Measurements from ENCODE around the gene PROB1.
A peak's percentile ranks its signal among the peaks of the same experiment; 100 is the strongest.
"Not testable (repeated sequence)": the region's sequence is repeated elsewhere in the genome, so short reads cannot be mapped to it uniquely, and the experiment has no call there.

The PROB1 gene

GRCh38 chr5:139377226-139377625, 17.7 kb downstream of the PROB1 start:
- DNase-seq = no peak

- no peak for DNase-seq
Measured at GRCh38 chr5:139376364-139376763, 18.5 kb downstream of the PROB1 start.

DNA sequence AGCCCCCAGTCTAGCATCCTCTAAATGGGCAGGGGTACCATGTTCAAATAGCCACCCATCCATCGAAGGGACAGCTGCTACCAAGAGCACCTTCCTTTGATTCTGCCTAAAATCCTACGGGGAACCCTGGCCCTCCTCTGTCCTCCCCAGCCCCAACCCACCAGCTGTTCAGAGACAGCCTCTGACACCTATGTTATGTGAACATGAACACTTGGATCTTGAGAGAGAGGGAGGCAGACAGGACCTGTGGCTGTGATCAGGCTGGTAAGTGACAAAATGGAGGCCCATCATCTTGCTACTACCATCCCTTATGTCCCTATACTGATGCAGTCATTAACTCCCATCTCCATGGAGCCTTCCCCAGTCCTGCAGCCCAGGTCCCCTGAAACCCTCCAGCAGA, 20.0 kb downstream of the PROB1 start:
- DNase-seq = no peak

DNA sequence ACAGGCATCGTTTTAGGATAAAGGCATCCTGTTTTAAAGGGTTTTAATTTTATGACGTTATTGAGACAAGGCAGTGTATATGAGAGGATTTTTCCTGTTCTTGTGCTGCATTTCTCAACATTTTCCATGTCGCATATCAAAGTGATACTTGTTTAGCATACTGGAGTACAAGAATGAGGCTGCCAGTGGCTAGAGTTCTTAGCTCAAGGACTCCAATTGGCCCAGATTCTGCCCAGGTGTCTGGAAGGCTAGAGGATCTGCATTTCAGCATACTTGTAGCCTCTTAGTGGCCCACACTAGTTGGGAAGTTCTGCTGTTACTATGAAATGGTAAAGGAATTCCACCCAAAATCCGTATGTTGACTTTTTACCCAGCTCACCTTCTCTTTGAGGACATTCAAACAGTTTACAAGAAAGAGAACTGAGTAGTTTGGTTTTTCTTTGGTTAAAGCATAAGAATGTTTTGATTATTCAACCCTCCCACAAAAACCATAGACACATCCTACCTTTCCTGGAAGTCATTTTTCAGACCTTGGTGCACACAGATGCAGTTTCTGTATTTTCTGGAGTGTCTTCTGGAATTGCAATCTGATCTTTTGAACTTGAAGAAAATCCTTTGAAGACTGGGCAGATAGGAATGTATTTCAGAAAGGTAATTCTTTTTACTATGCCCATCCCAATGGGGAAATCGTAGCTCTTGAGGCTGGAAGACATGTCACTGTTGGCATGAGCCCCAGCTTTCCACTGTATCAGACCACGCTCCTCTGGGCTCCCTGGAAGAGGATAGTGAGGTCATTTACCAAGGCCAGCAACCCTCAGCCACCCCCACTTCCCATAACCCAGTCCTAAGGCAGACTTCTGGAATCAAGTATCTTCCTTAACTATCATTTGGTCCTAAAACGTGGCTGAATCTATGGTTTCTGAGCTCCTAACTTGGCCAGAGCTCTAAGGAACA, 23.1 kb downstream of the PROB1 start:
- no peak for DNase-seq

- no peak for DNase-seq
Measured at GRCh38 chr5:139369181-139369580, 25.7 kb downstream of the PROB1 start.

DNA sequence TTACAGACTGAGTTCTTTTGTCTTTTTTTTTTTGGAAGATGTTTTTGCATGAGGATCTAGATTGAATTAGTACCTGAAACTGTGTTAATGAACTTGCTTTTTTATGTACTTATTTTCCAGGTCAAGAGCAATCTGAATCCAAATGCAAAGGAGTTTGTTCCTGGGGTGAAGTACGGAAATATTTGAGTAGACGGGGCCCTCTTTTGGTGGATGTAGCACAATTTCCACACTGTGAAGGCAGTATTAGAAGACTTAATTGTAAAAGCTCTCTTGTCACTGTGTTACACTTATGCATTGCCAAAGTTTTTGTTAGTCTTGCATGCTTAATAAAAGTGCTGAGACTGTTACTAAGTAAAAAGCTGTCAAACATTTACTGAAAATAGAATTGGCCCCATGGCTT, 26.3 kb downstream of the PROB1 start:
- DNase-seq = no peak

DNA sequence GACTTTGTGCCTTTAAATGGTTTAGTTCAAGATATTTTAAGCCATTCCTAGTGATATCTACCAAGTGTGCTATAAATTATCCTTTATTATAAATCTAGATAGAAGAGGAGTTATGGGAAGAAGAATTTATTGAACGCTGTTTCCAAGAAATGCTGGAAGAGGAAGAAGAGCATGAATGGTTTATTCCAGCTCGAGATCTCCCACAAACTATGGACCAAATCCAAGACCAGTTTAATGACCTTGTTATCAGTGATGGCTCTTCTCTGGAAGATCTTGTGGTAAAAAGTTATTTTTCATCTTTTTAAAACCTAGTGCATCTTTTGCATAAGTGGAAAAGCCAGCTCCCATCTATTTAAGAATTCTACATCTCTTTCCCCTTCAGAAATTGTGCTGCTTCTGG, 30.4 kb downstream of the PROB1 start:
- DNase-seq = no peak

DNA sequence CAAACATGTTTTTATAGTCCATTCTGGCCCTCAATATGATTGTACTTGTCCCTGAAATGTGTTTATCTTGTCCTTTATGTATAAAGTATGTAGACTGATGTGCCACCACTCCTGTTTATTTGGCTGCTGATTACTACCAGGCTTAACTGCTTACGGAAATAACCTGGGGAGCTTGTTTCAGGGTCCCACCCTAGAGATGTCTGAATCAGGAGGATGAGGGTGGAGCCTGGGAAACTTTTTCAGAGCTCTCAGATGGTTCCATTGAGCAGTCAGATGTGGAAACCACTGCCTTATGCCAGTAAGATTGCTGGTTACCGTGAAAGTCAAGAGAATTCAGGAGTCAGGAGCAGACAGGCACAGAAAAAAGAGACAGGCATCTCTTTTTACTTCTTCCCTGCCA, 31.0 kb downstream of the PROB1 start:
- DNase-seq = no peak

DNA sequence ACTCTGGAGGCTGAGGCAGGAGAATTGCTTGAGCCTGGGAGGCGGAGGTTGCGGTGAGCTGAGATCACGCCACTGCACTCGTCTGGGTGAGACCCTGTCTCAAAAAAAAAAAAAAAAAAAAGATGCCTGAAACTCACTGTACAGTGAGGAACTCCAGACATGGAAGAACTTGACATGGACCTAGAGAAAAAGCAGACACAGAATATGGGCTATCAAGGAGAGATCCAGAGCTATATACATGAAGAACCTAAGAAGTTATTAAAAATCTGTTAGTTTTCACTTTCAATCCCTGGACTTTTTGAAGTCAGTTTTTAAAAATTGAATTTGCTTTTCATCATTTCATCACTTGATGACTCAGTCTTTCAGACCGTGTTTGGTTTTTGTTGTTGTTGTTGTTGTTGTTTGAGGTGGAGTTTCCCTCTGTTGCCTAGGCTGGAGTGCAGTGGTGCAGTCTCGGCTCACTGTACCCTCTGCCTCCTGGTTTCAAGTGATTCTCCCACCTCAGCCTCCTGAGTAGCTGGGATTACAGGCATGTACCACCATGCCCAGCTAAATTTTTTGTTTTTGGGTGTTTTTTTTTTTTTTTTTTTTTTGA, 33.0 kb downstream of the PROB1 start:
- no peak for DNase-seq

DNA sequence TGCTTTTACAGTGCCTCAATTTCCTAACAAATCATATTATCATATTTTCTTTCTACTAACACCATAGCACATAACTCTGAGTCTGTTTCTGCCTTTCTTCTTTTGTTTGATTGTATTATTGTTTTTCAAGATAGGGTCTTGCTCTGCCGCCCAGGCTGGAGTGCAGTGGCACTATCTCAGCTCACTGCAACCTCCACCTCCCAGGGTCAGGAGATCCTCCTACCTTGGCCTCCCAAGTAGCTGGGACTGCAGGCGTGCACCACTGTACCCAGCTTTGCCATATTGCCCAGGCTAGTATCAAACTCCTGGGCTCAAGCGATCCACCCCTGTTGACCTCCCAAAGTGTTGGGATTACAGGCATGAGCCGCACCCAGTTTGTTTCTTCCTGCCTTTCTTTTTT, 34.5 kb downstream of the PROB1 start:
- DNase-seq = no peak

- DNase-seq = no peak
Measured at GRCh38 chr5:139358064-139358463, 36.8 kb downstream of the PROB1 start.

DNA sequence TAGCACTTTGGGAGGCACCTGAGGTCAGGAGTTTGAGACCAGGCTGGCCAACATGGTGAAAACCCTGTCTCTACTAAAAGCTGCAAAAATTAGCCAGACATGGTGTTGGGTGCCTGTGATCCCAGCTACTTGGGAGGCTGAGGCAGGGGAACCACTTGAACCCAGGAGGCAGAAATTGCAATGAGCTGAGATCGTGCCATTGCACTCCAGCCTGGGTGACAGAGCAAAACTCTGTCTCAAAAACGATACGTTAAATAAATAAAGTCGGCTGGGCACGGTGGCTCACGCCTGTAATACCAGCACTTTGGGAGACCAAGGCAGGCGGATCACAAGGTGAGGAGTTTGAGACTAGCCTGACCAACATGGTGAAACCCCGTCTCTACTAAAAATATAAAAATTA, 39.0 kb downstream of the PROB1 start:
- DNase-seq = not testable (repeated sequence)

GRCh38 chr5:139354186-139354585, 40.7 kb downstream of the PROB1 start:
- no peak for DNase-seq

- not testable (repeated sequence) for DNase-seq
Measured at GRCh38 chr5:139347863-139348262, 47.0 kb downstream of the PROB1 start.

DNA sequence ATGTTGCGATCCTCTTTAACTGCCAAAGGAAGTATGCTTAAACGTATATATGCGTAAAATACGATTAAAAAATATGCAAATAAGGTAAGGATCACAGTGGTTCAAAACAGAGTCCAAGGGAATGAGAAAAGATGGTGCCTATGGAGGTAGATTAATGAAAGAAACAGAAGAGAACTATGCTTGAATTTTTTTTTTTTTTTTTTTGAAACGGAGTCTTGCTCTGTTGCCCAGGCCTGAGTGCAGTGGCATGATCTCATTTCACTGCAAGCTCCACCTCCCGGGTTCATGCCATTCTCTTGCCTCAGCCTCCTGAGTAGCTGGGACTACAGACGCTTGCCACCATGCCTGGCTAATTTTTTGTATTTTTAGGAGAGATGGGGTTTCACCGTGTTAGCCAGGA, 49.5 kb downstream of the PROB1 start:
- DNase-seq = not testable (repeated sequence)

GRCh38 chr5:139344177-139344576, 50.7 kb downstream of the PROB1 start:
- no peak for DNase-seq

DNA sequence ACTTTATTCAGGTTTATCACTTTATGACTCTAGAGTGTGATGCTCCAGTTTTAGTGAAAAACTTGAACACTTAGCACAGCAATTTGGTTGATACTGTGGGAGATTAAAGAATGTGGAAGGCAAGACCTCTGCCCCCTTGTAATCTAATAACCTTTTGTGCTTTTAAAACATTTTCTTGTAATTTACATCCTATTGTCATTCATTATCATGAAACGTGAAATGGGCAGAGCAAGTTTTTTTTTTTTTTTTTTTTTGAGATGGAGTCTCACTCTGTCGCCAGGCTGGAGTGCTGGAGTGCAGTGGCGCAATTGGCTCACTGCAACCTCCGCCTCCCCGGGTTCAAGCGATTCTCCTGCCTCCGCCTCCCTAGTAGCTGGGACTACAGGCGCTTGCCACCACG, 51.4 kb downstream of the PROB1 start:
- DNase-seq = no peak

- no peak for DNase-seq
Measured at GRCh38 chr5:139342423-139342723, 52.5 kb downstream of the PROB1 start.

- DNase-seq = peak; percentile 88
Measured at GRCh38 chr5:139341689-139342422, 53.0 kb downstream of the PROB1 start, which contains the start of gene PAIP2. PAIP2 (plus strand) TSS chr5:139341854; CDS start chr5:139363785, 21,931 bp downstream.

GRCh38 chr5:139341187-139341688, 53.7 kb downstream of the PROB1 start:
- DNase-seq = no peak
